NOMO-1 treated with DMSO at 0.1 percent for 48 hours (cell line): ENCODE data around the gene PLCG2.
A peak's percentile ranks its signal among the peaks of the same experiment; 100 is the strongest.
"Not testable (repeated sequence)": the region's sequence is repeated elsewhere in the genome, so short reads cannot be mapped to it uniquely, and the experiment has no call there.

ENCODE experiments used
- DNase-seq: peaks from one replicate; lab custom pipeline; 2025; ENCODE audit not compliant: unreplicated experiment; lab: John Stamatoyannopoulos, UW

PLCG2 gene

GRCh38 chr16:81873843-81874752 is 95.0 kb downstream of the PLCG2 start:
- DNase-seq: peak; percentile 68

- DNase-seq: no peak
Observed at GRCh38 chr16:81875461-81875860, 96.4 kb downstream of the PLCG2 start.

- DNase-seq: no peak
Observed at GRCh38 chr16:81876273-81876900, 97.3 kb downstream of the PLCG2 start.

GRCh38 chr16:81877490-81877889 is 98.4 kb downstream of the PLCG2 start:
- not testable (repeated sequence) for DNase-seq

- no peak for DNase-seq
Observed at GRCh38 chr16:81878529-81878928, 99.4 kb downstream of the PLCG2 start.

- no peak for DNase-seq
Observed at GRCh38 chr16:81879625-81880024, 100.5 kb downstream of the PLCG2 start.

- no peak for DNase-seq
Observed at GRCh38 chr16:81880816-81881215, 101.7 kb downstream of the PLCG2 start.

- no peak for DNase-seq
Observed at GRCh38 chr16:81881228-81881627, 102.1 kb downstream of the PLCG2 start.

GRCh38 chr16:81882559-81882958 is 103.5 kb downstream of the PLCG2 start:
- no peak for DNase-seq

GRCh38 chr16:81883235-81883634 is 104.1 kb downstream of the PLCG2 start:
- no peak for DNase-seq

GRCh38 chr16:81885976-81886586 is 107.0 kb downstream of the PLCG2 start:
- peak; percentile 51 for DNase-seq

GRCh38 chr16:81888520-81889394 is 109.7 kb downstream of the PLCG2 start:
- no peak for DNase-seq

- DNase-seq: no peak
Observed at GRCh38 chr16:81891736-81892364, 112.8 kb downstream of the PLCG2 start.

- DNase-seq: no peak
Observed at GRCh38 chr16:81894592-81894991, 115.5 kb downstream of the PLCG2 start.

GRCh38 chr16:81896902-81897301 is 117.8 kb downstream of the PLCG2 start:
- no peak for DNase-seq

- no peak for DNase-seq
Observed at GRCh38 chr16:81899601-81900000, 120.5 kb downstream of the PLCG2 start.

- DNase-seq: no peak
Observed at GRCh38 chr16:81900014-81900413, 120.9 kb downstream of the PLCG2 start.

- no peak for DNase-seq
Observed at GRCh38 chr16:81900456-81900855, 121.4 kb downstream of the PLCG2 start.

GRCh38 chr16:81901484-81901883 is 122.4 kb downstream of the PLCG2 start:
- DNase-seq: no peak

- DNase-seq: no peak
Observed at GRCh38 chr16:81902025-81902424, 122.9 kb downstream of the PLCG2 start.
